Mesenchymal stem cell (in vitro differentiated cells and primary cell): ENCODE data around the gene CNIH3.
"Not testable (repeated sequence)": the region's sequence is repeated elsewhere in the genome, so short reads cannot be mapped to it uniquely, and the experiment has no call there.

Experiments used
- DNase-seq: peaks from one replicate; pipeline ENCODE4 v3.0.0-alpha.2; 2013
- H2AFZ ChIP-seq: one replicate; pipeline ENCODE4 v1.6.1; 2013; ENCODE audit warnings: low read depth, mild to moderate bottlenecking, control low read depth, inconsistent platforms, low read length, moderate library complexity
- H2AK5ac ChIP-seq: 2 replicates; pipeline ENCODE4 v1.6.1; 2013; ENCODE audit warnings: low read length, moderate library complexity, mild to moderate bottlenecking, inconsistent platforms; ENCODE audit not compliant: severe bottlenecking
- H2BK120ac ChIP-seq: one replicate; pipeline ENCODE4 v1.6.1; 2013; ENCODE audit warnings: low read depth, mild to moderate bottlenecking, inconsistent platforms, low read length, moderate library complexity
- H2BK12ac ChIP-seq, 2 experiments: one replicate each; pipeline ENCODE4 v1.6.1; 2013; ENCODE audit warnings: inconsistent platforms in 2 of 2, low read length in 2 of 2, mild to moderate bottlenecking in 2 of 2, moderate library complexity in 2 of 2, control low read depth in 1 of 2
- H2BK15ac ChIP-seq: one replicate; pipeline ENCODE4 v1.6.1; 2013; ENCODE audit warnings: mild to moderate bottlenecking, low read depth, inconsistent platforms; ENCODE audit not compliant: poor library complexity, severe bottlenecking
- H2BK5ac ChIP-seq: 2 replicates; pipeline ENCODE4 v1.6.1; 2013; ENCODE audit warnings: low read depth, mild to moderate bottlenecking, low read length, control low read depth, inconsistent platforms; ENCODE audit not compliant: poor library complexity, severe bottlenecking
- H3K14ac ChIP-seq, 2 experiments: one replicate each; pipeline ENCODE4 v1.6.1; 2013; ENCODE audit warnings: inconsistent platforms in 2 of 2, low read length in 2 of 2, control low read depth in 1 of 2, mild to moderate bottlenecking in 1 of 2, moderate library complexity in 1 of 2
- H3K18ac ChIP-seq, 2 experiments: one replicate each; pipeline ENCODE4 v1.6.1; 2013; ENCODE audit warnings: inconsistent platforms in 2 of 2, low read length in 2 of 2, control low read depth in 1 of 2, low read depth in 1 of 2, mild to moderate bottlenecking in 1 of 2
- H3K23ac ChIP-seq, 2 experiments: one replicate each; pipeline ENCODE4 v1.6.1; 2013; ENCODE audit warnings: inconsistent platforms in 2 of 2, low read length in 2 of 2, mild to moderate bottlenecking in 2 of 2, moderate library complexity in 2 of 2, control low read depth in 1 of 2
- H3K27ac ChIP-seq: 2 replicates; pipeline ENCODE4 v1.5.1; 2013; ENCODE audit warnings: mild to moderate bottlenecking, moderate library complexity, low read length, control low read depth, inconsistent platforms; ENCODE audit not compliant: poor library complexity, severe bottlenecking
- H3K27me3 ChIP-seq, 2 experiments: 2 replicates each; pipeline versions ENCODE4 v1.6.1 to v1.7.0; 2013; ENCODE audit warnings: low read length in 2 of 2, mild to moderate bottlenecking in 2 of 2, moderate library complexity in 2 of 2, control low read depth in 1 of 2, inconsistent platforms in 1 of 2; ENCODE audit not compliant: control insufficient read depth in 1 of 2, insufficient read depth in 1 of 2
- H3K36me3 ChIP-seq, 2 experiments: 2 replicates each; pipeline versions ENCODE4 v1.6.1 to v1.7.0; 2013; ENCODE audit warnings: low read length in 2 of 2, control low read depth in 1 of 2, inconsistent platforms in 1 of 2, low read depth in 1 of 2, mild to moderate bottlenecking in 1 of 2; ENCODE audit not compliant: insufficient read depth in 2 of 2, control insufficient read depth in 1 of 2
- H3K4ac ChIP-seq, 2 experiments: one replicate each; pipeline ENCODE4 v1.6.1; 2013; ENCODE audit warnings: inconsistent platforms in 2 of 2, low read length in 2 of 2, mild to moderate bottlenecking in 2 of 2, moderate library complexity in 2 of 2, control low read depth in 1 of 2, low read depth in 1 of 2
- H3K4me1 ChIP-seq: 2 replicates; pipeline ENCODE4 v1.6.1; 2013; ENCODE audit warnings: low read depth, low read length, control low read depth; ENCODE audit not compliant: control insufficient read depth, insufficient read depth
- H3K4me2 ChIP-seq: 2 replicates; pipeline ENCODE4 v1.6.1; 2013; ENCODE audit warnings: low read length, mild to moderate bottlenecking, inconsistent platforms; ENCODE audit not compliant: poor library complexity, severe bottlenecking
- H3K4me3 ChIP-seq, 2 experiments: 2 replicates each; pipeline versions ENCODE4 v1.5.1 to v1.7.0; 2013; ENCODE audit warnings: low read length in 2 of 2, mild to moderate bottlenecking in 2 of 2, control low read depth in 1 of 2, low read depth in 1 of 2; ENCODE audit not compliant: insufficient read depth in 1 of 2
- H3K79me1 ChIP-seq: replicated peaks from 2 replicates; pipeline ENCODE4 v1.6.1; 2013; ENCODE audit warnings: mild to moderate bottlenecking, control low read depth, low read length, inconsistent platforms; ENCODE audit not compliant: poor library complexity, severe bottlenecking
- H3K9ac ChIP-seq: 2 replicates; pipeline ENCODE4 v1.7.0; 2013; ENCODE audit warnings: mild to moderate bottlenecking, low read length, moderate library complexity
- H3K9me3 ChIP-seq: 2 replicates; pipeline ENCODE4 v1.7.0; 2013; ENCODE audit warnings: mild to moderate bottlenecking, low read length; ENCODE audit not compliant: control insufficient read depth
- H4K8ac ChIP-seq: one replicate; pipeline ENCODE4 v1.6.1; 2013; ENCODE audit warnings: inconsistent platforms, mild to moderate bottlenecking, low read length, moderate library complexity
- H4K91ac ChIP-seq: one replicate; pipeline ENCODE4 v1.6.1; 2013; ENCODE audit warnings: mild to moderate bottlenecking, low read length, inconsistent platforms
- WGBS: methylation state at CpG from one replicate; pipeline ENCODE4 v1.1.7; 2013; ENCODE audit warnings: mixed read lengths; 5-methylcytosine and 5-hydroxymethylcytosine counted together

Gene CNIH3

GRCh38 chr1:224711231-224711756 lies 95.2 kb downstream of the CNIH3 start:
- not testable (repeated sequence) for H2BK12ac ChIP-seq, H3K4me2 ChIP-seq, DNase-seq, H2AK5ac ChIP-seq, H3K9me3 ChIP-seq, H2AFZ ChIP-seq, H3K23ac ChIP-seq, H4K91ac ChIP-seq, H2BK15ac ChIP-seq, H3K14ac ChIP-seq, H4K8ac ChIP-seq, H3K4me1 ChIP-seq, H3K27me3 ChIP-seq, H3K4ac ChIP-seq, H3K9ac ChIP-seq, H2BK5ac ChIP-seq, H3K4me3 ChIP-seq, H2BK120ac ChIP-seq, H3K27ac ChIP-seq, H3K18ac ChIP-seq
- Histone ChIP-seq H3K36me3 (peaks cover 0 to 66% of the 10 kb centered on the region in 2 experiments), H3K79me1 (peaks cover 24% of the 10 kb centered on the region)
- 93% methylated on average over 3 of the region's 4 CpGs for whole genome bisulfite sequencing

- H2BK5ac ChIP-seq: no peak overlapping the region
- DNase-seq: no peak
- no peak overlapping the region for H3K14ac ChIP-seq
- H4K8ac ChIP-seq: no peak overlapping the region
- H2AFZ ChIP-seq: no peak overlapping the region
- H3K4me1 ChIP-seq: peaks cover 5% of the 10 kb centered on the region
- no peaks in the 10 kb centered on the region for H3K9me3 ChIP-seq
- no peak overlapping the region for H2BK15ac ChIP-seq
- H3K79me1 ChIP-seq: peaks cover 28% of the 10 kb centered on the region
- no peak overlapping the region for H3K23ac ChIP-seq
- WGBS: 95% methylated on average over 3 of the region's 3 CpGs
- no peak overlapping the region for H4K91ac ChIP-seq
- no peak overlapping the region for H2AK5ac ChIP-seq
- H3K18ac ChIP-seq: no peak overlapping the region
- no peaks in the 10 kb centered on the region for H3K27me3 ChIP-seq
- H3K9ac ChIP-seq: no peak overlapping the region
- H2BK12ac ChIP-seq: no peak overlapping the region
- H3K4me2 ChIP-seq: no peak overlapping the region
- peaks cover 0 to 69% of the 10 kb centered on the region in 2 experiments for H3K36me3 ChIP-seq
- no peak overlapping the region for H3K27ac ChIP-seq
- no peak overlapping the region for H2BK120ac ChIP-seq
- no peak overlapping the region for H3K4ac ChIP-seq
- no peak overlapping the region for H3K4me3 ChIP-seq
Measured at GRCh38 chr1:224711876-224712275, 95.8 kb downstream of the CNIH3 start.

- no peak overlapping the region for H2BK15ac ChIP-seq
- no peak for DNase-seq
- H3K4me3 ChIP-seq: no peak overlapping the region
- peaks cover 0 to 82% of the 10 kb centered on the region in 2 experiments for H3K36me3 ChIP-seq
- H2BK5ac ChIP-seq: no peak overlapping the region
- H3K23ac ChIP-seq: no peak overlapping the region
- H2BK12ac ChIP-seq: no peak overlapping the region
- no peak overlapping the region for H2BK120ac ChIP-seq
- H3K27me3 ChIP-seq: no peaks in the 10 kb centered on the region
- H2AK5ac ChIP-seq: no peak overlapping the region
- no peak overlapping the region for H4K8ac ChIP-seq
- no peak overlapping the region for H4K91ac ChIP-seq
- H3K4me1 ChIP-seq: peaks cover 1% of the 10 kb centered on the region
- H3K4ac ChIP-seq: no peak overlapping the region
- WGBS: 96% methylated on average over 1 of the region's 1 CpG
- no peak overlapping the region for H3K14ac ChIP-seq
- no peak overlapping the region for H2AFZ ChIP-seq
- H3K9ac ChIP-seq: no peak overlapping the region
- no peak overlapping the region for H3K4me2 ChIP-seq
- no peak overlapping the region for H3K18ac ChIP-seq
- H3K27ac ChIP-seq: no peak overlapping the region
- H3K9me3 ChIP-seq: no peaks in the 10 kb centered on the region
- H3K79me1 ChIP-seq: peaks cover 32% of the 10 kb centered on the region
Measured at GRCh38 chr1:224713228-224713627, 97.1 kb downstream of the CNIH3 start.

- Histone ChIP-seq H4K91ac (no peak overlapping the region), H3K9ac (no peak overlapping the region), H3K79me1 (peaks cover 28% of the 10 kb centered on the region), H3K4me2 (no peak overlapping the region), H2AK5ac (no peak overlapping the region), H2BK12ac (no peak overlapping the region), H3K14ac (peak overlapping the region in 1 of 2 experiments; percentile 44), H3K4me1 (peaks cover 2% of the 10 kb centered on the region), H3K27me3 (no peaks in the 10 kb centered on the region), H2BK120ac (no peak overlapping the region), H3K18ac (no peak overlapping the region), H2AFZ (no peak overlapping the region), H3K9me3 (no peaks in the 10 kb centered on the region), H3K23ac (no peak overlapping the region), H3K36me3 (peaks cover 3 to 84% of the 10 kb centered on the region in 2 experiments), H4K8ac (peak overlapping the region; percentile 23), H2BK15ac (no peak overlapping the region), H2BK5ac (no peak overlapping the region), H3K4me3 (no peak overlapping the region), H3K27ac (no peak overlapping the region), H3K4ac (no peak overlapping the region)
- no peak for DNase-seq
- 96% methylated on average over 6 of the region's 6 CpGs for WGBS
Measured at GRCh38 chr1:224714553-224714952, 98.4 kb downstream of the CNIH3 start.
